Esophagus (tissue), 2 donors: ENCODE results near the gene PCLO. TPM values are rescaled to one million over a fixed set of nuclear protein-coding genes. Genes with fewer than 3 reads are reported as not detected.

ENCODE experiments used
- H3K27ac ChIP-seq, 2 donors: one replicate each; pipeline ENCODE4 v1.5.1; 2013; ENCODE audit warnings: low read depth in 2 of 2, mild to moderate bottlenecking in 2 of 2, inconsistent platforms in 1 of 2, low read length in 1 of 2, moderate library complexity in 1 of 2
- H3K27me3 ChIP-seq, 2 donors: one replicate each; pipeline ENCODE4 v1.6.1; 2013; ENCODE audit warnings: low read length in 2 of 2, control low read depth in 1 of 2, mild to moderate bottlenecking in 1 of 2; ENCODE audit not compliant: insufficient read depth in 2 of 2, control insufficient read depth in 1 of 2
- H3K36me3 ChIP-seq, 2 donors: one replicate each; pipeline ENCODE4 v1.6.1; 2013; ENCODE audit warnings: low read length in 1 of 2; ENCODE audit not compliant: control insufficient read depth in 2 of 2, insufficient read depth in 2 of 2
- H3K4me1 ChIP-seq, 2 donors: one replicate each; pipeline ENCODE4 v1.6.1; 2013; ENCODE audit warnings: low read length in 1 of 2; ENCODE audit not compliant: control insufficient read depth in 2 of 2, insufficient read depth in 2 of 2
- H3K4me3 ChIP-seq, 2 donors: one replicate each; pipeline ENCODE4 v1.5.1; 2013; ENCODE audit warnings: low read length in 2 of 2, mild to moderate bottlenecking in 2 of 2, low read depth in 1 of 2, moderate library complexity in 1 of 2
- H3K9me3 ChIP-seq, 2 donors: one replicate each; pipeline ENCODE4 v1.6.1; 2013; ENCODE audit warnings: mild to moderate bottlenecking in 2 of 2, low read depth in 1 of 2, low read length in 1 of 2, moderate library complexity in 1 of 2; ENCODE audit not compliant: control insufficient read depth in 2 of 2, insufficient read depth in 1 of 2
- WGBS, 2 donors: extraction: QIAGEN DNeasy Blood & Tissue Kit; methylation state at CpG; one replicate each; pipeline ENCODE4 v1.1.7; 2013; 5-methylcytosine and 5-hydroxymethylcytosine counted together
- polyA plus RNA-seq, 2 donors: library from polyadenylated mRNA; stranded (reverse); fragments of 200-250 nt; gene quantifications; one replicate each; pipeline ENCODE4 v1.2.3, GENCODE V29; 2013
- donor health status: healthy with polysubstance abuse.
- donor health status: Bipolar disorder and iron deficiency.

The PCLO gene
- polyA plus RNA-seq, 2 donors: 1.5 to 1.6 TPM

- no peaks in the 10 kb centered on the region for H3K36me3 ChIP-seq
- H3K27ac ChIP-seq: no peak overlapping the region
- H3K27me3 ChIP-seq: no peaks in the 10 kb centered on the region
- no peaks in the 10 kb centered on the region for H3K9me3 ChIP-seq
- H3K4me1 ChIP-seq: no peaks in the 10 kb centered on the region
- no peak overlapping the region for H3K4me3 ChIP-seq
- 41 to 45% methylated on average over 3 of the region's 3 CpGs for WGBS, 2 donors
Measured at GRCh38 chr7:82740246-82740848, 422.3 kb downstream of the PCLO start.

- Histone ChIP-seq H3K9me3 (no peaks in the 10 kb centered on the region), H3K36me3 (no peaks in the 10 kb centered on the region), H3K4me1 (no peaks in the 10 kb centered on the region), H3K27ac (no peak overlapping the region), H3K27me3 (no peaks in the 10 kb centered on the region), H3K4me3 (no peak overlapping the region)
- 88 to 91% methylated on average over 3 of the region's 3 CpGs for WGBS, 2 donors
Measured at GRCh38 chr7:82736633-82737032, 426.1 kb downstream of the PCLO start.

GRCh38 chr7:82732677-82733076, 430.0 kb downstream of the PCLO start:
- Histone ChIP-seq H3K27ac (no peak overlapping the region), H3K4me1 (no peaks in the 10 kb centered on the region), H3K36me3 (no peaks in the 10 kb centered on the region), H3K27me3 (no peaks in the 10 kb centered on the region), H3K9me3 (no peaks in the 10 kb centered on the region), H3K4me3 (no peak overlapping the region)
- 72 to 80% methylated on average over 3 of the region's 3 CpGs for WGBS, 2 donors

GRCh38 chr7:82729172-82730030, 433.3 kb downstream of the PCLO start:
- H3K36me3 ChIP-seq: no peaks in the 10 kb centered on the region
- H3K4me3 ChIP-seq: no peak overlapping the region
- WGBS, 2 donors: 31 to 34% methylated on average over 8 of the region's 8 CpGs
- no peak overlapping the region for H3K27ac ChIP-seq
- no peaks in the 10 kb centered on the region for H3K4me1 ChIP-seq
- no peaks in the 10 kb centered on the region for H3K27me3 ChIP-seq
- H3K9me3 ChIP-seq: no peaks in the 10 kb centered on the region

- peak overlapping the region in 1 of 2 donors; percentile 3 for H3K27ac ChIP-seq
- H3K36me3 ChIP-seq: no peaks in the 10 kb centered on the region
- H3K4me3 ChIP-seq: no peak overlapping the region
- H3K27me3 ChIP-seq: no peaks in the 10 kb centered on the region
- whole genome bisulfite sequencing, 2 donors: 74 to 76% methylated on average over 7 of the region's 7 CpGs
- H3K4me1 ChIP-seq: no peaks in the 10 kb centered on the region
- no peaks in the 10 kb centered on the region for H3K9me3 ChIP-seq
Measured at GRCh38 chr7:82726038-82726800, 436.5 kb downstream of the PCLO start.

- Histone ChIP-seq H3K36me3 (no peaks in the 10 kb centered on the region), H3K9me3 (no peaks in the 10 kb centered on the region), H3K27me3 (no peaks in the 10 kb centered on the region), H3K4me1 (no peaks in the 10 kb centered on the region), H3K27ac (no peak overlapping the region), H3K4me3 (no peak overlapping the region)
- WGBS, 2 donors: 32 to 47% methylated on average over 1 of the region's 1 CpG
Measured at GRCh38 chr7:82723411-82723810, 439.3 kb downstream of the PCLO start.

- H3K4me3 ChIP-seq: no peak overlapping the region
- H3K36me3 ChIP-seq: no peaks in the 10 kb centered on the region
- WGBS, 2 donors: 48 to 54% methylated on average over 3 of the region's 3 CpGs
- H3K4me1 ChIP-seq: no peaks in the 10 kb centered on the region
- H3K27ac ChIP-seq: no peak overlapping the region
- no peaks in the 10 kb centered on the region for H3K27me3 ChIP-seq
- no peaks in the 10 kb centered on the region for H3K9me3 ChIP-seq
Measured at GRCh38 chr7:82722946-82723345, 439.7 kb downstream of the PCLO start.

GRCh38 chr7:82715344-82715743, 447.3 kb downstream of the PCLO start:
- no peak overlapping the region for H3K4me3 ChIP-seq
- no peaks in the 10 kb centered on the region for H3K9me3 ChIP-seq
- H3K36me3 ChIP-seq: no peaks in the 10 kb centered on the region
- H3K27me3 ChIP-seq: no peaks in the 10 kb centered on the region
- H3K4me1 ChIP-seq: no peaks in the 10 kb centered on the region
- no peak overlapping the region for H3K27ac ChIP-seq
- WGBS, 2 donors: 47 to 63% methylated on average over 2 of the region's 2 CpGs

GRCh38 chr7:82714883-82715282, 447.8 kb downstream of the PCLO start:
- H3K36me3 ChIP-seq: no peaks in the 10 kb centered on the region
- H3K9me3 ChIP-seq: no peaks in the 10 kb centered on the region
- no peak overlapping the region for H3K27ac ChIP-seq
- no peaks in the 10 kb centered on the region for H3K27me3 ChIP-seq
- 57 to 65% methylated on average over 2 of the region's 2 CpGs for WGBS, 2 donors
- no peaks in the 10 kb centered on the region for H3K4me1 ChIP-seq
- no peak overlapping the region for H3K4me3 ChIP-seq
